Epithelial cell of esophagus (primary cell): ENCODE results near the gene CD48.

Source experiments
- DNase-seq: peaks from one replicate; pipeline ENCODE4 v3.0.0; 2010; ENCODE audit warnings: low read depth
- H3K4me3 ChIP-seq: 2 replicates; pipeline ENCODE4 v1.5.1; 2011; ENCODE audit warnings: mild to moderate bottlenecking, low read length, control low read depth
- TF ChIP-seq, protein P1 (sequence below): IDR thresholded peaks from 2 replicates; pipeline ENCODE4 v1.5.1; 2011; ENCODE audit warnings: low read depth, mild to moderate bottlenecking, low read length, control low read depth, inconsistent platforms; ENCODE audit not compliant: insufficient read depth; ENCODE audit errors: missing control alignments

Gene CD48

DNA sequence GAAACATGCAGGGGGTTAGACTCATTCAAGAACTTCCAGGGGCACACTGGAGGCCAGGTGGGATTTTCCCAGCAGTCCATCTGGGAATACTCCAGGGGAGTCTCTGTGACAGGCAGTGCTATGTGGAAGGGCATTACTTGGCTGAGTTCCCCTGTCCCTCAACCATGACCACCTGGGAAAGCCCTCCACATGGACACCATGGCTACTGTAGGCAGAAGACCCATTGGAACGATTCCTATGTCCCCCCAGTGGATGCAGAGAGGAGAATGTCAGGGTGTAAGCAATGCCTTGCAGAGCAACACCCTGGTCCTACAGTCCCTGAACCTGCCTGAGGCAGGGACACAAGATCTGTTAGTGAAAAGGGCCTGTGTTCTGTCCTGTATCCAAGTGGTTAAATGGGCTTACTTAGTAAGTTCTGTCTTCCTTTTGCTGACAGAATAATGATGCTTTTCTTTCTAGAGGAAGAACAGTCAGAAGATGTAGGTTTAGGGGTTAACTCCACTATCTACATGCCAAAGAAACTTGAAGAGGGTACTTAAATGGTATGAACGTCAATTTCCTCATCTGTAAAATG is 78.2 kb downstream of the CD48 start:
- DNase-seq: no peak
- no peak overlapping the region for H3K4me3 ChIP-seq
- TF ChIP-seq, protein P1, sequence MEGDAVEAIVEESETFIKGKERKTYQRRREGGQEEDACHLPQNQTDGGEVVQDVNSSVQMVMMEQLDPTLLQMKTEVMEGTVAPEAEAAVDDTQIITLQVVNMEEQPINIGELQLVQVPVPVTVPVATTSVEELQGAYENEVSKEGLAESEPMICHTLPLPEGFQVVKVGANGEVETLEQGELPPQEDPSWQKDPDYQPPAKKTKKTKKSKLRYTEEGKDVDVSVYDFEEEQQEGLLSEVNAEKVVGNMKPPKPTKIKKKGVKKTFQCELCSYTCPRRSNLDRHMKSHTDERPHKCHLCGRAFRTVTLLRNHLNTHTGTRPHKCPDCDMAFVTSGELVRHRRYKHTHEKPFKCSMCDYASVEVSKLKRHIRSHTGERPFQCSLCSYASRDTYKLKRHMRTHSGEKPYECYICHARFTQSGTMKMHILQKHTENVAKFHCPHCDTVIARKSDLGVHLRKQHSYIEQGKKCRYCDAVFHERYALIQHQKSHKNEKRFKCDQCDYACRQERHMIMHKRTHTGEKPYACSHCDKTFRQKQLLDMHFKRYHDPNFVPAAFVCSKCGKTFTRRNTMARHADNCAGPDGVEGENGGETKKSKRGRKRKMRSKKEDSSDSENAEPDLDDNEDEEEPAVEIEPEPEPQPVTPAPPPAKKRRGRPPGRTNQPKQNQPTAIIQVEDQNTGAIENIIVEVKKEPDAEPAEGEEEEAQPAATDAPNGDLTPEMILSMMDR: no peak

DNA sequence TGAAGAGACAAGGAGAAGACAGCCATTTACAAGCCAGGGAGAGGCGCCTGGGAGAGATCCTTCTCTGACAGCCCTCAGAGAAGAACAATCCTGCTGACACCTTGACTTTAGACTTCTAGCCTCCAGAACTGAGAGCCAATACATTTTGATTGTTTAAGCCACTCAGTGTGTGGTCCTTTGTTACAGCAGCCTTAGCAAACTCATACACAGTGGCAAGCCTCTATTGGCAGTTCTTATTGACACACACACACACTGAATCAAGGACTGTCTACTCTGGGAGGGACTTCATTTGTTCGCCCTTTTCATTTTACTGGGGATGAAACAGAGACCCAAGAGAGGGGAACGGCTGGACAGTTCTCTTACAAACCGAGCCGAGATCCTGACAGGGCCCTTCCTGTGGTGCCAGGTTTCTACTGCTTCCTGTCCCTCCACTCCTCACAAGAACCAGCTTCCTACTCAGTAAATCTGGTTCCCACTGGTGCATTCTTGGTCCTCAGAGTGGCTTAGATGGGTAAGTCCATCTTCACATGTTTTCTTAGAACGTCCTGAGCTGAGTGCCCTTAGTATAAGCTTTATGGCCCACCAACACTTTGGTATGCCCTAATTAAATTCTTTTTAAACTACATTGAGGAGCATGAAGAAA is 79.5 kb downstream of the CD48 start:
- no peak overlapping the region for H3K4me3 ChIP-seq
- DNase-seq: no peak
- TF ChIP-seq, protein P1: no peak

DNA sequence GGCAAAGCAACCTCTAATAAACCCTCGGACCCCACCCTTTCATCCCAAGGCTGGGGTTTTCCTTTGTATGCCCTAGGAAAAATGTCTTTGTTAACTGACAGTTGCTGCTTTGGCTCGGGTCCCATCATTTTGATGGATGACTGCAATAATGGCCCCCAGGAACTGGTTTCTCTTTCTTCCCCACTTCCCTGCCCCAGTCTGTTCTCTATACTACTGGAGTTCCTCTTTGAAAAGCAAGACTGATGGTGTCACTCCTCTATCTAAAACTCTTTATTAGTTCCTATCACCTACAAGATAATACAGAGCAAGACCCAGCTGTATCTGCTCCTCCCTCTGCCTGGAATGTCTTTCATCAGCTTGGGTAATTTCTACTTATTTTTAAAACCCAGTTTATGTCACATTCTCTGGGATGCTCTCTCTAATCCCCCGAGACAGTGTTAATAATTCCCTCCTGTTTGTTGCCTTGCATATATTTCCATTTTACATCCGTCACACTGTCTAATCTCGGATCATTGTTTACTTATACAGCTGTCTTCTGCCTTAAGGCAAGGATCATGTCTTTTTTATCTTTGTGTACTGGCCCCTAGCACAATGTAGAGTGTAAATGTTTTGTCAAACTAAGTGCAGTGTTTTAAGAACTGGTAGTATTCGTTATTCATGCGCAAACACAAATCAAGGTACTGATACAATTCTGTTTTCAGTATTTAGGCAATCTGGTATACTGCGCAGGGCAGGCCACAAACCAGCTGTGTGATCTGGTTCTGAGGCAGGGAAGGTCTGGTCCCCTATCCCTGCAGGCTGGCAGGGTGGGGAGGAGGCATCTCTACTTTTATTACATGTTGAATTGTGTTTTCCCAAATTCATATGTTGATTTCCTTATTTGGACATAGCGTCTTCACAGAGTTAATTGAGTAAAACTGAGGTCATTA is 80.8 kb downstream of the CD48 start:
- TF ChIP-seq, protein P1: no peak
- H3K4me3 ChIP-seq: no peak overlapping the region
- DNase-seq: no peak

DNA sequence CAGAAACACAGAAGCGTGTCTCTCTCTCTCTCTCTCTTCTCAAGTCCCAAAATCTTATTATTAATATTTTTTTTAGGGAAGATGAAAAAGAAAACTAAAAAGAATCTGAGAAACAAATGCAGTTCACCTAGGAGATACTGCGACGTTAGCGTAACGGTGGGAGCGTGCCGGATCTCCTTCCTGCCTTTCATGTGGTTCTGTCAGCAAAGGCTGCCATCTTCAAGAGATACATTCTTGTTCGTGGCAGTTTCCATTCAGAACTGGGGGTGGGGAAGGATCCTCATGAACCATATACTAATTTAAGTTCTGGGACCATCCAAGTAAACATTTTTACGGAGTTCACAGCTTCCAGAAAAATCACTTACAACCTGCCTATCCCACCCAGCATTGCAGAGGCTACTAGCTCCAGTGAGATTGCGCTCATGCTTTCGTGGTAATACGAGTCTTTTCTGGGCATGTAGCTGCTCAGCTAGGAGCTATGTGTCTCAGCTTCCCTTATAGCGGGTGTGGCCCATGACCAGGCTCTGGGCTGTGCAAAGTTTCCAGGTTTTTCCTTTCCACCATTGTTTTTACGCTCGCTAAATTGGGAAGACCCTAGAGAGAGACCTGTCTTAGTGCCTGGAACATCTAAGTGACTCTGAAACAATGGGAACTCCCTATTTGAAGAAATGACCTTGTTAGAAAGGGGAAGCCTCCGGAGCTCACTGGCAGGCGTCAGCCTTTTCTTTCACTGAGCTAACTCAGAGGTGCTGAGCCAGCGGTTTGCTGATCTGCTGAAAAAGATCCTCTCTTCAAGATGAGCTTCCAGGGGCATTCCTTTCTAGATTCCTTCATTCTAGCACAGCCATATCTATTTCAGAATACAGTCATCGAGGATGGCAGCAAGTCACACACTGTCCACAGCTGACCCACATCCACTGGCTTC is 82.1 kb downstream of the CD48 start:
- no peak for DNase-seq
- no peak overlapping the region for H3K4me3 ChIP-seq
- TF ChIP-seq, protein P1: no peak

DNA sequence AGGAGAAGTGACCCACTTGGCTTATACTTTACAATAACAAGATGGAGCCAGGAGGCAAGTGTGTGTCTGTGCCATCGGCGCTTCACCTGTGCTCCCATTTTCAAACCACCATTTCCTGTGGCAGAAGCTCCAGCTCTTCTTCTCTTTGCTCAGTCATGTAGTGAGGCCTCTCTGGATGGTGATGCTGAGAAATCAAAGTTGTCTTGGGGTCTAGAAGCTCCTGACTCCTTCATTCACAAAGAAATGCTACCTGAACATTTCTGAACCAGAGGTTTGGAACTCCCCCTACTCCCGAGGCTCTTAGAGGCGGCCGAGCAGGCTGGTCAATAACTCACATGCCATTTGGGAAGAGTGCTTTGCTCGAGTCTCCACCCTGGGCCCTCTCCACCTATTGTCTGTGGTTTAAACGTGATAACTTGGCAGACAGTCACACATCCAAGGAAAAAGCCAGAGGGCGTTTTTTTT is 82.8 kb downstream of the CD48 start:
- TF ChIP-seq, protein P1: no peak
- no peak for DNase-seq
- H3K4me3 ChIP-seq: no peak overlapping the region
